HG02885 (cell line): ENCODE data around the gene DCLRE1A.
A peak's percentile ranks its signal among the peaks of the same experiment; 100 is the strongest.

Source experiments
- ATAC-seq: cut with Tn5 transposase; IDR thresholded peaks from one replicate; pipeline ENCODE4 v1.9.1; 2021; ENCODE audit warnings: mild to moderate bottlenecking; ENCODE audit not compliant: unreplicated experiment, poor library complexity

DCLRE1A gene

DNA sequence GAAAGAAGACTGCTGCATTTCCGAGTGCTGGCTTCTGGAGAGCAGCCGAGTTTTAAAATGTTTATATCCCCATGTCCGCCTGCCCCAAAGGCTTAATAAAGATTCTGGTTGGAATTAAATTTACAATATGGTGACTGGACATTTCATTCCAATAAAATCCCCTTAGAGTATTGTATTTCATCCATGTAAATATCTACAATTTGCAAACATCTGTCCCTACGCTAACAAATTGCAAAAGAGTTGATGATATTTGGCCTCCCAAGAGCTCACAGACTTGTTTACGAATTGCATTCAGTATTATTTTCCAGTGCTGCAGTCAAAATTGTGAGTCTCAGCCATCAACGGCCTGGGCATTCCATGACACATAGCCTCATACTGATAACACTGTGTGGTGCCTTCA, 52.3 kb downstream of the DCLRE1A start:
- ATAC-seq = no peak

DNA sequence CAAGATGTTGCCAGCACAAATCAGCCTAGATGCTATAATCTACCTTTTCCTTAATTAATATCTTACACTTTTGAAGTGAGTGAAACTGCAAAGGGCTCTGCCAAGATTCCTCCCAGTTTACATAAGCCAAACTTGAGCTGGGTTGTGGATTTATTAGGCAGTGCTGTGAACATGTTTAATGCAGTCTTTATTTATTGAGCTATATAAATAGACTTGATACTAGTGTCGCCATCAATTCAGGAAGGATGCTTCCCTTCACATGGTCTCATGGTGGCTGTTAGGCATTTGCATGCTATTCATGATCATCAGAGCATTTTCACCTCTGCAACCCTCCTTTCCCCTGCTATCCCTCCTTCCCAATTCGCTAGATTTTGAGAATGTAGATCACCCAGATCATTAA, 62.2 kb downstream of the DCLRE1A start:
- no peak for ATAC-seq

DNA sequence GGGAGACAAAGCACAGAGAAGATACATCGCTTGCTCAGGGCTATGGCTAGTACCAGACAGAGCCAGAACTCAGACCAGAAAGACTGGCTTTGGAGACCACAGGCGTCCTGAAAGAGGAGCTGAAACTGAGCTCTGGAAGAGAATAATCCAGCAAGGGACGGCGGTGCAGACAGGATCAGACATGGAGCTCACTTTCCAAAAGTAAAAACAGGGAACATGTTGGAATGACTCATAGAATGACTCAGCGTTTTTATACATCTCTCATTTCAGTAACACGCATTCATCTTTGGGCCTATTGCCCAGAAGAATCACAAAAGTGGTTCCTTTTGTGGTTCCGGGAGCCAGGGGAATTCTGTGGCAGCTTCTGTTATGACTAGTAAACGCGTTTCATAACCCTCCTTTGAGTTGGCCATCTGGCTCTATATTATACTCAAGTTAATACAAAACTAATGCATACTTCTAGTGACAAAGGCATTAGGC, 65.2 kb downstream of the DCLRE1A start:
- ATAC-seq = peak; percentile 75
